ENCODE data around the gene ZER1.

DNA sequence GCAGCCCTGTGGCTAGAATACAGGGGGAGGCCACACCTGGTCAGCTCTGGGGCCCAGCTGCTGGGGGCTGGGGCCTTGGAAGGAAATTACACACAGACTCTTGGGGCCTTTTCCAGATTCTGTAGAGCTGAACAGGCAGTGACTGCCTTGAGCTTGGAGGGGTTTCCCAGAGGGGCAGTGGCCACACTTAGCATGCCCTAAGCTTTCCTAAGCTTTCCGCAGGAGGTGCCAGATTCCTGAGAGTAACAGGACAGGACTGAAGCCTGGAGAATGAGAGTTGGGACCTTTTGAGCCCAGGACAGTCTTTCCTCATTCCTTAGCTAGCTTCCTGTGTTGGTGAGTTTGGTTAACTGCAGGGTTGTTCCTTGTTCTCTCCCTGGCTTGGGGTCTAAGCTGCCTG lies 16.7 kb upstream of the ZER1 start:
- TF ChIP-seq POLR2A (IDR thresholded peaks at IDR 0.05) (no peak), CTCF (IDR thresholded peaks at IDR 0.05) (no peak)

All from body of pancreas (tissue), 4 donors.